HG02588 (cell line): ENCODE results near the gene CHST5.

Experiments used
- ATAC-seq: cut with Tn5 transposase; IDR thresholded peaks from one replicate; pipeline ENCODE4 v1.9.1; 2021; ENCODE audit warnings: mild to moderate bottlenecking, moderate library complexity; ENCODE audit not compliant: unreplicated experiment

Gene CHST5

DNA sequence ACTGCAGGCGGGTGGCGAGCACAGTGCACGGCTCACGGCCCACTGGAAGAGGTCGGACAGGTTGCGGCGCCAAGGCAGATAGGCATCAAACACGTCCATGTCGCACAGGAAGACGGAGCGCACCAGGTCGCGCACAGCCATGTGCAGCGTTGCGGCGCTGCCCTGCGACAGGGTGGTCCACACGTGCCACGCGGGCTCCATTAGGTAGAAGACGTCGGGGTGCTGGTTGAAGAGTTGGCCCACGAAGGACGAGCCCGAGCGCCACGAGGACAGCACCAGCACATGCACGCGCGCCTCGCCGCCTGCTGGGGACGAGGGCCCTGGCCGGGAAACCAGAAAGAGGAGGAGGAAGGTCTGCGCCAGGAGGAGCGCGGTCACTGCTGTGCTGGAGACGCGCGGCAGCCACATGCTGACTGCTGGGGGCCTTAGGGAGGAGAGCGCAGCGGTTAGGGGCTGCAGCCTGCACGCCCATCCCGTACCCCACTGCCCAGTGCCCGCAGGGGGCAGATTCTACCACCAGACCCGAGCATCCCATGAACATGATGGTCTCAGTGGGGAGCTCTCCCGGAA is 56.4 kb downstream of the CHST5 start:
- no peak for ATAC-seq
